Tibial nerve (tissue), 4 donors: Measurements from ENCODE around the gene FFAR2.

ENCODE experiments used
- CTCF ChIP-seq, 5 experiments: fragments of 200-600 bp in 3 of 5; fragments of 450-650 bp in 2 of 5; sonication (generic) in 3 of 5; IDR thresholded peaks; one replicate each; pipeline ENCODE4 v1.5.1; 2016 to 2019; ENCODE audit warnings: antibody characterized with exemption in 5 of 5, mild to moderate bottlenecking in 3 of 5, moderate library complexity in 2 of 5
- EP300 ChIP-seq, 2 donors: sonication (generic); formaldehyde crosslinking; IDR thresholded peaks; one replicate each; pipeline ENCODE4 v1.6.1; 2017; ENCODE audit warnings: antibody characterized with exemption in 2 of 2, mild to moderate bottlenecking in 1 of 2
- POLR2A ChIP-seq, 2 donors: fragments of 450-650 bp; IDR thresholded peaks; one replicate each; pipeline ENCODE4 v1.6.1; 2017; ENCODE audit warnings: antibody characterized with exemption in 2 of 2, mild to moderate bottlenecking in 2 of 2, moderate library complexity in 2 of 2

DNA sequence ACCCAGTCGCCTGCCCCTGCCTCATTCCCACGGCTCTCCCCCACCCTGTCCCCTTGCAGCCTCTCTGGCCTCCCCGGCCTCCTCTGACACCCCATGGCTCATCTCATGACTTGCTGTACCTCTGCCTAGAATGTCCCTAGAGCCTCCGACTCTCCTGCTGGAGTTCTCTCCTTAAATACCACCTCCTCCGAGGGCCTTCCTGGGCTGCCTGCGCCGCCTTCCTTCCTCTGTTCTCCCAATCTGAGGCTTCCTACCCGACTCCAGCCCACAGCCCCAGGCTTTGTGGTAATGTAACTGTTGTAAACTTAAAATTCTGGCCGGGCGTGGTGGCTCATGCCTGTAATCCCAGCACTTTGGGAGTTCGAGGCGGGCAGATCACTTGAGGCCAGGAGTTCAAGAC, 49.5 kb upstream of the FFAR2 start:
- TF ChIP-seq POLR2A (IDR thresholded peaks at IDR 0.05), result no peak
- TF ChIP-seq CTCF (IDR thresholded peaks at IDR 0.05), result no peak
- no peak for TF ChIP-seq EP300 (IDR thresholded peaks at IDR 0.05)
